HEK293 (cell line): Measurements from ENCODE around the gene GPR132.

Experiments
- CTCF ChIA-PET: fragments of 350-600 bp; formaldehyde crosslinking; extraction: SDS; loops from one replicate; lab custom pipeline; 2021; ENCODE audit warnings: antibody characterized with exemption; lab: Yijun Ruan, JAX
- POLR2A ChIA-PET: fragments of 300-600 bp; formaldehyde crosslinking; extraction: SDS; loops from one replicate; lab custom pipeline; 2020; ENCODE audit warnings: antibody characterized with exemption, inconsistent platforms; lab: Yijun Ruan, JAX
- H3K27ac ChIP-seq: fragments of 200-500 bp; sonication (Bioruptor generic); 2 replicates; pipeline ENCODE4 v1.5.1; 2014; ENCODE audit warnings: low read depth, low read length, control low read depth, inconsistent platforms; ENCODE audit errors: extremely low read depth
- H3K36me3 ChIP-seq, 2 experiments: fragments of 200-500 bp in 1 of 2; sonication (Bioruptor generic) in 1 of 2; 1 replicate in 1 of 2; 2 replicates in 1 of 2; pipeline ENCODE4 v1.5.1; 2014 to 2017; ENCODE audit warnings: inconsistent platforms in 2 of 2, low read length in 2 of 2; ENCODE audit not compliant: control insufficient read depth in 2 of 2, insufficient read depth in 1 of 2
- H3K4me1 ChIP-seq: fragments of 200-500 bp; sonication (Bioruptor generic); 2 replicates; pipeline ENCODE4 v1.5.1; 2014; ENCODE audit warnings: mild to moderate bottlenecking, low read length, inconsistent platforms; ENCODE audit not compliant: control insufficient read depth, insufficient read depth
- H3K4me3 ChIP-seq: 2 replicates; pipeline ENCODE4 v1.5.1; 2011; ENCODE audit warnings: low read depth, mild to moderate bottlenecking, control low read depth, low read length, moderate library complexity
- H3K9me3 ChIP-seq: fragments of 200-500 bp; sonication (Bioruptor generic); 2 replicates; pipeline ENCODE4 v1.5.1; 2014; ENCODE audit warnings: low read depth, low read length, inconsistent platforms; ENCODE audit not compliant: control insufficient read depth, insufficient read depth
- GFI1B ChIP-seq: fragments of 450-650 bp; formaldehyde crosslinking; IDR thresholded peaks from 2 replicates; pipeline ENCODE4 v1.5.1; 2016; ENCODE audit warnings: missing biosample characterization, missing genetic modification characterization
- GLIS1 ChIP-seq: fragments of 450-650 bp; formaldehyde crosslinking; IDR thresholded peaks from 2 replicates; pipeline ENCODE4 v1.5.1; 2016; ENCODE audit warnings: missing biosample characterization, missing genetic modification characterization
- HOXD13 ChIP-seq: sonication (generic); formaldehyde crosslinking; IDR thresholded peaks from 2 replicates; pipeline ENCODE4 v1.8.0; 2022; ENCODE audit warnings: missing genetic modification reagents, borderline replicate concordance
- KLF7 ChIP-seq: fragments of 450-650 bp; formaldehyde crosslinking; IDR thresholded peaks from 2 replicates; pipeline ENCODE4 v1.5.1; 2016; ENCODE audit warnings: missing biosample characterization, missing genetic modification characterization, borderline replicate concordance
- KLF9 ChIP-seq: fragments of 450-650 bp; formaldehyde crosslinking; IDR thresholded peaks from 2 replicates; pipeline ENCODE4 v1.5.1; 2016; ENCODE audit warnings: missing biosample characterization, missing genetic modification characterization, low read depth
- PRDM1 ChIP-seq: fragments of 450-650 bp; formaldehyde crosslinking; IDR thresholded peaks from 2 replicates; pipeline ENCODE4; 2016; ENCODE audit warnings: missing biosample characterization, missing genetic modification characterization
- TRIM28 ChIP-seq: IDR thresholded peaks from 2 replicates; pipeline ENCODE4 v1.6.1; 2011; ENCODE audit warnings: low read length, control low read depth, borderline replicate concordance
- YY2 ChIP-seq: fragments of 450-650 bp; formaldehyde crosslinking; IDR thresholded peaks from 2 replicates; pipeline ENCODE4 v1.5.1; 2016; ENCODE audit warnings: missing biosample characterization, missing genetic modification characterization
- ZNF280D ChIP-seq: fragments of 450-650 bp; formaldehyde crosslinking; IDR thresholded peaks from 2 replicates; pipeline ENCODE4 v1.5.1; 2016; ENCODE audit warnings: missing biosample characterization, missing genetic modification characterization
- ZNF311 ChIP-seq: fragments of 450-650 bp; formaldehyde crosslinking; IDR thresholded peaks from 2 replicates; pipeline ENCODE4 v1.5.1; 2017; ENCODE audit warnings: missing biosample characterization, missing genetic modification characterization, borderline replicate concordance
- ZNF560 ChIP-seq: fragments of 450-650 bp; formaldehyde crosslinking; IDR thresholded peaks from 2 replicates; pipeline ENCODE4 v1.5.1; 2017; ENCODE audit warnings: missing biosample characterization, missing genetic modification characterization, borderline replicate concordance
- ZNF639 ChIP-seq: fragments of 450-650 bp; formaldehyde crosslinking; IDR thresholded peaks from 2 replicates; pipeline ENCODE4 v1.5.1; 2016; ENCODE audit warnings: missing biosample characterization, missing genetic modification characterization
- ZSCAN16 ChIP-seq: fragments of 450-650 bp; formaldehyde crosslinking; IDR thresholded peaks from 2 replicates; pipeline ENCODE4 v1.5.1; 2016; ENCODE audit warnings: missing biosample characterization, missing genetic modification characterization
- ZSCAN18 ChIP-seq: fragments of 450-650 bp; formaldehyde crosslinking; IDR thresholded peaks from 2 replicates; pipeline ENCODE4 v1.5.1; 2016; ENCODE audit warnings: missing biosample characterization, missing genetic modification characterization

The GPR132 gene

GRCh38 chr14:105023791-105024480 lies 41.3 kb downstream of the GPR132 start:
- CTCF ChIA-PET = interaction anchor here (0.7 to 7.1 kb wide), 3 partner anchors 22 to 49 kb away, joined by 3 to 59 read pairs (median 3); no protein-coding TSS in a partner anchor
- Histone ChIP-seq H3K4me3 (no peak overlapping the region), H3K36me3 (peaks cover 0 to 10% of the 10 kb centered on the region in 2 experiments; a peak in 2 of 3 replicates), H3K4me1 (peaks cover 5% of the 10 kb centered on the region), H3K9me3 (no peaks in the 10 kb centered on the region), H3K27ac (no peak overlapping the region)
- POLR2A ChIA-PET = no interaction called here
- no peak for TF ChIP-seq KLF7 (tag by site-specific recombination)

GRCh38 chr14:105023144-105023543 lies 42.1 kb downstream of the GPR132 start:
- no peak overlapping the region for H3K4me3 ChIP-seq
- no peak overlapping the region for H3K27ac ChIP-seq
- H3K36me3 ChIP-seq = peaks cover 4 to 15% of the 10 kb centered on the region in 2 experiments; a peak in 2 of 3 replicates
- TF ChIP-seq ZNF560 (tag by site-specific recombination) (no peak), HOXD13 (CRISPR knock-in tag) (no peak), ZNF311 (tag by site-specific recombination) (no peak)
- ChIA-PET POLR2A (interaction anchor here (1.3 kb wide), 1 partner anchor 19 kb away, joined by 3 read pairs; no protein-coding TSS in a partner anchor), CTCF (interaction anchor here (0.6 to 7.1 kb wide), 5 partner anchors 9 to 48 kb away, joined by 3 to 59 read pairs (median 3); no protein-coding TSS in a partner anchor)
- H3K4me1 ChIP-seq = peaks cover 9% of the 10 kb centered on the region
- H3K9me3 ChIP-seq = no peaks in the 10 kb centered on the region

GRCh38 chr14:105022276-105022670 lies 43.0 kb downstream of the GPR132 start:
- peaks cover 9 to 18% of the 10 kb centered on the region in 2 experiments; a peak in 2 of 3 replicates for H3K36me3 ChIP-seq
- H3K4me3 ChIP-seq = no peak overlapping the region
- peak; percentile 8; the same call in 1 of the 2 replicates for TF ChIP-seq GLIS1 (tag by site-specific recombination)
- no peak for TF ChIP-seq ZSCAN18 (tag by site-specific recombination)
- no peak for TF ChIP-seq TRIM28
- TF ChIP-seq GFI1B (tag by site-specific recombination) = peak; percentile 27; the same call in 1 of the 2 replicates
- 0 out of 2 replicates have a peak, but pooled peaks have one; percentile 2 for TF ChIP-seq YY2 (tag by site-specific recombination)
- no peak for TF ChIP-seq ZSCAN16 (tag by site-specific recombination)
- TF ChIP-seq ZNF639 (tag by site-specific recombination) = 0 out of 2 replicates have a peak, but pooled peaks have one; percentile 26
- no peak for TF ChIP-seq PRDM1 (tag by site-specific recombination)
- TF ChIP-seq ZNF280D (tag by site-specific recombination) = 0 out of 2 replicates have a peak, but pooled peaks have one; percentile 13
- TF ChIP-seq KLF9 = no peak
- peaks cover 11% of the 10 kb centered on the region for H3K4me1 ChIP-seq
- no peak overlapping the region for H3K27ac ChIP-seq
- CTCF ChIA-PET = interaction anchor here (0.6 to 7.1 kb wide), 4 partner anchors 9 to 23 kb away, joined by 3 to 59 read pairs (median 8); no protein-coding TSS in a partner anchor
- H3K9me3 ChIP-seq = no peaks in the 10 kb centered on the region
- POLR2A ChIA-PET = interaction anchor here (1.3 to 3.1 kb wide), 2 partner anchors 10 to 18 kb away, joined by 3 to 28 read pairs; no protein-coding TSS in a partner anchor
